Erythroblast (primary cell): ENCODE results near the gene MGME1.
"Not testable (repeated sequence)": the region's sequence is repeated elsewhere in the genome, so short reads cannot be mapped to it uniquely, and the experiment has no call there.

Source experiments
- DNase-seq, 2 experiments: peaks; one replicate each; lab custom pipeline; 2025; lab: John Stamatoyannopoulos, UW
- GATA1 ChIP-seq: IDR thresholded peaks from 2 replicates; pipeline ENCODE4 v1.6.1; 2011; ENCODE audit warnings: low read depth, mild to moderate bottlenecking, control low read depth, low read length, moderate library complexity
- POLR2A ChIP-seq: IDR thresholded peaks from 2 replicates; pipeline ENCODE4 v1.6.1; 2011; ENCODE audit warnings: mild to moderate bottlenecking, low read length

Gene MGME1

GRCh38 chr20:17948442-17948841 is 20.4 kb upstream of the MGME1 start:
- TF ChIP-seq POLR2A (no peak), GATA1 (no peak)

GRCh38 chr20:17949899-17950298 is 18.9 kb upstream of the MGME1 start:
- DNase-seq: no peak

More at GRCh38 chr20:17948442-17948841, 20.4 kb upstream of the MGME1 start:
- DNase-seq: no peak

GRCh38 chr20:17950670-17951069 is 18.1 kb upstream of the MGME1 start:
- TF ChIP-seq GATA1 (no peak), POLR2A (no peak)
- DNase-seq: no peak

More at GRCh38 chr20:17949899-17950298, 18.9 kb upstream of the MGME1 start:
- TF ChIP-seq POLR2A (no peak), GATA1 (no peak)

- TF ChIP-seq GATA1: no peak
- TF ChIP-seq POLR2A: no peak
- no peak for DNase-seq
These were observed 17.5 kb upstream of the MGME1 start for GRCh38 chr20:17951323-17951722.

- no peak for TF ChIP-seq GATA1
- TF ChIP-seq POLR2A: no peak
- no peak for DNase-seq
These were observed 15.8 kb upstream of the MGME1 start for GRCh38 chr20:17952692-17953684.

GRCh38 chr20:17953935-17954334 is 14.9 kb upstream of the MGME1 start:
- DNase-seq: no peak
- TF ChIP-seq GATA1 (no peak), POLR2A (no peak)

GRCh38 chr20:17955302-17955701 is 13.5 kb upstream of the MGME1 start:
- DNase-seq: no peak
- no peak for TF ChIP-seq POLR2A
- no peak for TF ChIP-seq GATA1

GRCh38 chr20:17956099-17956685 is 12.6 kb upstream of the MGME1 start:
- no peak for DNase-seq
- TF ChIP-seq POLR2A: no peak
- TF ChIP-seq GATA1: no peak

- TF ChIP-seq GATA1: no peak
- TF ChIP-seq POLR2A: no peak
- DNase-seq: peak in 1 of 2 experiments; percentile 34
These were observed 11.1 kb upstream of the MGME1 start for GRCh38 chr20:17957505-17958363.

GRCh38 chr20:17958373-17959256 is 10.2 kb upstream of the MGME1 start:
- TF ChIP-seq POLR2A: peak; percentile 4
- peak; percentile 16 for TF ChIP-seq GATA1
- DNase-seq: peak; percentile 67 to 91

GRCh38 chr20:17959257-17959627 is 9.6 kb upstream of the MGME1 start:
- TF ChIP-seq GATA1: no peak
- TF ChIP-seq POLR2A: no peak

GRCh38 chr20:17960400-17960885 is 8.4 kb upstream of the MGME1 start:
- DNase-seq: not testable (repeated sequence)

More at GRCh38 chr20:17959257-17959627, 9.6 kb upstream of the MGME1 start:
- DNase-seq: peak in 1 of 2 experiments; percentile 33
